GM23338 (cell line): ENCODE data around the gene PADI1. TPM values are rescaled to one million over a fixed set of nuclear protein-coding genes. Genes with fewer than 3 reads are reported as not detected.

Experiments
- ATAC-seq: fragments of 200-7000 bp; cut with Tn5 transposase; 3 replicates; pipeline ENCODE4 v1.9.1; 2020
- DNase-seq: peaks from one replicate; pipeline ENCODE4 v3.0.0-alpha.2; 2015; ENCODE audit warnings: low spot score
- H2AFZ ChIP-seq: fragments of 200-600 bp; sonication (generic); 2 replicates; pipeline ENCODE4 v1.8.0; 2016; ENCODE audit warnings: antibody characterized with exemption, mild to moderate bottlenecking, moderate library complexity
- H3F3A ChIP-seq: fragments of 200-600 bp; sonication (generic); replicated peaks from 2 replicates; pipeline ENCODE4 v1.8.0; 2017; ENCODE audit warnings: antibody characterized with exemption, mixed run types, low read depth
- H3K27ac ChIP-seq: fragments of 200-600 bp; sonication (generic); 2 replicates; pipeline ENCODE4 v1.6.1; 2016; ENCODE audit warnings: low read depth
- H3K27me3 ChIP-seq: fragments of 200-600 bp; sonication (generic); 2 replicates; pipeline ENCODE4 v1.8.0; 2016; ENCODE audit warnings: mild to moderate bottlenecking, mixed run types, moderate library complexity; ENCODE audit not compliant: insufficient read depth
- H3K36me3 ChIP-seq: fragments of 200-600 bp; sonication (generic); 2 replicates; pipeline ENCODE4 v1.8.0; 2016; ENCODE audit warnings: mild to moderate bottlenecking; ENCODE audit not compliant: insufficient read depth
- H3K4me1 ChIP-seq: fragments of 200-600 bp; sonication (generic); 2 replicates; pipeline ENCODE4 v1.8.0; 2016; ENCODE audit warnings: mild to moderate bottlenecking, moderate library complexity; ENCODE audit not compliant: insufficient read depth
- H3K4me2 ChIP-seq: fragments of 200-600 bp; sonication (generic); 2 replicates; pipeline ENCODE4 v1.7.1; 2017; ENCODE audit warnings: mixed run types
- H3K4me3 ChIP-seq: fragments of 200-600 bp; sonication (generic); 2 replicates; pipeline ENCODE4 v1.6.1; 2016; ENCODE audit warnings: mixed run types
- H3K79me2 ChIP-seq: fragments of 200-600 bp; sonication (generic); replicated peaks from 2 replicates; pipeline ENCODE4 v1.8.0; 2017; ENCODE audit warnings: mild to moderate bottlenecking; ENCODE audit not compliant: insufficient read depth
- H3K9me2 ChIP-seq: fragments of 200-600 bp; sonication (generic); 2 replicates; pipeline ENCODE4 v1.8.0; 2017; ENCODE audit not compliant: insufficient read depth
- H4K20me1 ChIP-seq: fragments of 200-600 bp; sonication (generic); replicated peaks from 2 replicates; pipeline ENCODE4 v1.8.0; 2017; ENCODE audit warnings: mild to moderate bottlenecking; ENCODE audit not compliant: insufficient read depth
- H3K27ac Mint-ChIP-seq: 2 replicates; pipeline ENCODE4 v1.8.0; 2020; ENCODE audit warnings: inconsistent platforms, mild to moderate bottlenecking, moderate library complexity, mixed read lengths
- H3K27me3 Mint-ChIP-seq: 3 replicates; pipeline ENCODE4 v1.8.0; 2022; ENCODE audit warnings: low read depth, mild to moderate bottlenecking, moderate library complexity, mixed read lengths, inconsistent platforms; ENCODE audit not compliant: insufficient read depth, poor library complexity
- H3K36me3 Mint-ChIP-seq: 3 replicates; pipeline ENCODE4 v1.8.0; 2021; ENCODE audit warnings: low read depth, mild to moderate bottlenecking, inconsistent platforms, moderate library complexity, mixed read lengths
- H3K4me1 Mint-ChIP-seq: 3 replicates; pipeline ENCODE4 v1.8.0; 2020; ENCODE audit warnings: mild to moderate bottlenecking, inconsistent platforms, mixed read lengths
- H3K4me3 Mint-ChIP-seq: 3 replicates; pipeline ENCODE4 v1.8.0; 2021; ENCODE audit warnings: moderate library complexity, mild to moderate bottlenecking, inconsistent platforms, mixed read lengths
- H3K9me3 Mint-ChIP-seq: 3 replicates; pipeline ENCODE4 v1.8.0; 2020; ENCODE audit warnings: moderate library complexity, mild to moderate bottlenecking, inconsistent platforms, mixed read lengths
- CREB1 ChIP-seq: fragments of 250-450 bp; sonication (Bioruptor Pico); IDR thresholded peaks from 2 replicates; pipeline ENCODE4 v1.5.0; 2020; ENCODE audit warnings: low read depth, mild to moderate bottlenecking, moderate library complexity
- ETS1 ChIP-seq: IDR thresholded peaks from 2 replicates; pipeline ENCODE4 v1.6.1; 2016; ENCODE audit warnings: antibody characterized with exemption
- EZH2 ChIP-seq: fragments of 200-600 bp; sonication (generic); IDR thresholded peaks from one replicate; pipeline ENCODE4 v1.8.0; 2017; ENCODE audit warnings: antibody characterized with exemption, mild to moderate bottlenecking, low read depth; ENCODE audit not compliant: unreplicated experiment
- EZH2phosphoT487 ChIP-seq: fragments of 200-600 bp; sonication (generic); IDR thresholded peaks from one replicate; pipeline ENCODE4 v1.8.1; 2018; ENCODE audit warnings: antibody characterized with exemption; ENCODE audit not compliant: unreplicated experiment
- JUNB ChIP-seq: IDR thresholded peaks from one replicate; pipeline ENCODE4 v1.6.1; 2016; ENCODE audit warnings: antibody characterized with exemption; ENCODE audit not compliant: unreplicated experiment
- NANOG ChIP-seq: IDR thresholded peaks from 2 replicates; pipeline ENCODE4 v1.6.1; 2016; ENCODE audit warnings: antibody characterized with exemption, borderline replicate concordance
- POLR2AphosphoS5 ChIP-seq: IDR thresholded peaks from 2 replicates; pipeline ENCODE4 v1.6.1; 2016; ENCODE audit warnings: antibody characterized with exemption, low read depth
- REST ChIP-seq: IDR thresholded peaks from one replicate; pipeline ENCODE4 v1.6.1; 2018; ENCODE audit warnings: antibody characterized with exemption; ENCODE audit not compliant: unreplicated experiment
- STAT1 ChIP-seq: IDR thresholded peaks from one replicate; pipeline ENCODE4 v1.6.1; 2016; ENCODE audit warnings: antibody characterized with exemption; ENCODE audit not compliant: unreplicated experiment
- ZNF114 ChIP-seq: fragments of 250-450 bp; sonication (Bioruptor Pico); IDR thresholded peaks from 2 replicates; pipeline ENCODE4 v1.5.0; 2020; ENCODE audit warnings: mild to moderate bottlenecking, moderate library complexity
- ZNF331 ChIP-seq: fragments of 250-450 bp; sonication (Bioruptor Pico); IDR thresholded peaks from 2 replicates; pipeline ENCODE4 v1.5.0; 2020; ENCODE audit warnings: low read depth, mild to moderate bottlenecking, moderate library complexity
- polyA plus RNA-seq: library from polyadenylated mRNA; unstranded; fragments of >200 nt; fragmentation: Nextera tagmentation; extraction: Ambion mirVana; gene quantifications from 2 replicates; pipeline ENCODE4 v1.2.1, GENCODE V29; 2016
- total RNA-seq: library from RNA; depleted of rRNA; stranded (reverse); fragments of >200 nt; shearing (Covaris generic); gene quantifications from 2 replicates; pipeline ENCODE4 v1.2.3, GENCODE V29; 2014
- TF ChIP-seq, protein P1 (sequence below), 2 experiments: fragments of 200-600 bp in 1 of 2; sonication (generic) in 1 of 2; conservative IDR thresholded peaks; 2 replicates each; pipeline versions ENCODE4 v1.5.1 to v1.6.1; 2016 to 2017; ENCODE audit warnings: antibody characterized with exemption in 2 of 2, low read depth in 2 of 2, mild to moderate bottlenecking in 2 of 2, moderate library complexity in 1 of 2
- TF ChIP-seq, protein P2 (sequence below): fragments of 250-450 bp; sonication (Bioruptor Pico); IDR thresholded peaks from 2 replicates; pipeline ENCODE4 v1.5.0; 2020; ENCODE audit warnings: mild to moderate bottlenecking, moderate library complexity

PADI1 gene
- total and polyA plus RNA-seq, 2 experiments from 2014 or later: 0.26 to 0.28 TPM

GRCh38 chr1:17243274-17243673 is 38.3 kb downstream of the PADI1 start:
- Histone ChIP-seq H2AFZ (no peak overlapping the region), H3K4me2 (no peak overlapping the region), H4K20me1 (no peaks in the 10 kb centered on the region), H3K27ac (no peak overlapping the region), H3F3A (no peaks in the 10 kb centered on the region), H3K79me2 (no peaks in the 10 kb centered on the region), H3K4me1 (peaks cover 5% of the 10 kb centered on the region; the same call in 1 of the 2 replicates), H3K4me3 (no peak overlapping the region), H3K36me3 (no peaks in the 10 kb centered on the region), H3K27me3 (no peaks in the 10 kb centered on the region), H3K9me2 (no peaks in the 10 kb centered on the region)
- Mint-ChIP-seq H3K4me1 (peaks cover 20% of the 10 kb centered on the region; the same call in 2 of the 3 replicates), H3K27ac (no peak overlapping the region), H3K9me3 (no peaks in the 10 kb centered on the region), H3K27me3 (peaks cover 15% of the 10 kb centered on the region), H3K36me3 (no peaks in the 10 kb centered on the region), H3K4me3 (no peak overlapping the region)
- ATAC-seq: no peak
- no peak for DNase-seq
- TF ChIP-seq NANOG (no peak), CREB1 (CRISPR knock-in tag) (no peak), ZNF114 (no peak), STAT1 (no peak), ZNF331 (no peak), ETS1 (no peak), REST (no peak), POLR2AphosphoS5 (no peak), EZH2 (no peak), EZH2phosphoT487 (no peak), JUNB (no peak)
- TF ChIP-seq, protein P1, sequence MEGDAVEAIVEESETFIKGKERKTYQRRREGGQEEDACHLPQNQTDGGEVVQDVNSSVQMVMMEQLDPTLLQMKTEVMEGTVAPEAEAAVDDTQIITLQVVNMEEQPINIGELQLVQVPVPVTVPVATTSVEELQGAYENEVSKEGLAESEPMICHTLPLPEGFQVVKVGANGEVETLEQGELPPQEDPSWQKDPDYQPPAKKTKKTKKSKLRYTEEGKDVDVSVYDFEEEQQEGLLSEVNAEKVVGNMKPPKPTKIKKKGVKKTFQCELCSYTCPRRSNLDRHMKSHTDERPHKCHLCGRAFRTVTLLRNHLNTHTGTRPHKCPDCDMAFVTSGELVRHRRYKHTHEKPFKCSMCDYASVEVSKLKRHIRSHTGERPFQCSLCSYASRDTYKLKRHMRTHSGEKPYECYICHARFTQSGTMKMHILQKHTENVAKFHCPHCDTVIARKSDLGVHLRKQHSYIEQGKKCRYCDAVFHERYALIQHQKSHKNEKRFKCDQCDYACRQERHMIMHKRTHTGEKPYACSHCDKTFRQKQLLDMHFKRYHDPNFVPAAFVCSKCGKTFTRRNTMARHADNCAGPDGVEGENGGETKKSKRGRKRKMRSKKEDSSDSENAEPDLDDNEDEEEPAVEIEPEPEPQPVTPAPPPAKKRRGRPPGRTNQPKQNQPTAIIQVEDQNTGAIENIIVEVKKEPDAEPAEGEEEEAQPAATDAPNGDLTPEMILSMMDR (conservative IDR thresholded peaks at IDR 0.05; ENCODE audit: low read depth in 2 of 2): no peak
- TF ChIP-seq, protein P2, sequence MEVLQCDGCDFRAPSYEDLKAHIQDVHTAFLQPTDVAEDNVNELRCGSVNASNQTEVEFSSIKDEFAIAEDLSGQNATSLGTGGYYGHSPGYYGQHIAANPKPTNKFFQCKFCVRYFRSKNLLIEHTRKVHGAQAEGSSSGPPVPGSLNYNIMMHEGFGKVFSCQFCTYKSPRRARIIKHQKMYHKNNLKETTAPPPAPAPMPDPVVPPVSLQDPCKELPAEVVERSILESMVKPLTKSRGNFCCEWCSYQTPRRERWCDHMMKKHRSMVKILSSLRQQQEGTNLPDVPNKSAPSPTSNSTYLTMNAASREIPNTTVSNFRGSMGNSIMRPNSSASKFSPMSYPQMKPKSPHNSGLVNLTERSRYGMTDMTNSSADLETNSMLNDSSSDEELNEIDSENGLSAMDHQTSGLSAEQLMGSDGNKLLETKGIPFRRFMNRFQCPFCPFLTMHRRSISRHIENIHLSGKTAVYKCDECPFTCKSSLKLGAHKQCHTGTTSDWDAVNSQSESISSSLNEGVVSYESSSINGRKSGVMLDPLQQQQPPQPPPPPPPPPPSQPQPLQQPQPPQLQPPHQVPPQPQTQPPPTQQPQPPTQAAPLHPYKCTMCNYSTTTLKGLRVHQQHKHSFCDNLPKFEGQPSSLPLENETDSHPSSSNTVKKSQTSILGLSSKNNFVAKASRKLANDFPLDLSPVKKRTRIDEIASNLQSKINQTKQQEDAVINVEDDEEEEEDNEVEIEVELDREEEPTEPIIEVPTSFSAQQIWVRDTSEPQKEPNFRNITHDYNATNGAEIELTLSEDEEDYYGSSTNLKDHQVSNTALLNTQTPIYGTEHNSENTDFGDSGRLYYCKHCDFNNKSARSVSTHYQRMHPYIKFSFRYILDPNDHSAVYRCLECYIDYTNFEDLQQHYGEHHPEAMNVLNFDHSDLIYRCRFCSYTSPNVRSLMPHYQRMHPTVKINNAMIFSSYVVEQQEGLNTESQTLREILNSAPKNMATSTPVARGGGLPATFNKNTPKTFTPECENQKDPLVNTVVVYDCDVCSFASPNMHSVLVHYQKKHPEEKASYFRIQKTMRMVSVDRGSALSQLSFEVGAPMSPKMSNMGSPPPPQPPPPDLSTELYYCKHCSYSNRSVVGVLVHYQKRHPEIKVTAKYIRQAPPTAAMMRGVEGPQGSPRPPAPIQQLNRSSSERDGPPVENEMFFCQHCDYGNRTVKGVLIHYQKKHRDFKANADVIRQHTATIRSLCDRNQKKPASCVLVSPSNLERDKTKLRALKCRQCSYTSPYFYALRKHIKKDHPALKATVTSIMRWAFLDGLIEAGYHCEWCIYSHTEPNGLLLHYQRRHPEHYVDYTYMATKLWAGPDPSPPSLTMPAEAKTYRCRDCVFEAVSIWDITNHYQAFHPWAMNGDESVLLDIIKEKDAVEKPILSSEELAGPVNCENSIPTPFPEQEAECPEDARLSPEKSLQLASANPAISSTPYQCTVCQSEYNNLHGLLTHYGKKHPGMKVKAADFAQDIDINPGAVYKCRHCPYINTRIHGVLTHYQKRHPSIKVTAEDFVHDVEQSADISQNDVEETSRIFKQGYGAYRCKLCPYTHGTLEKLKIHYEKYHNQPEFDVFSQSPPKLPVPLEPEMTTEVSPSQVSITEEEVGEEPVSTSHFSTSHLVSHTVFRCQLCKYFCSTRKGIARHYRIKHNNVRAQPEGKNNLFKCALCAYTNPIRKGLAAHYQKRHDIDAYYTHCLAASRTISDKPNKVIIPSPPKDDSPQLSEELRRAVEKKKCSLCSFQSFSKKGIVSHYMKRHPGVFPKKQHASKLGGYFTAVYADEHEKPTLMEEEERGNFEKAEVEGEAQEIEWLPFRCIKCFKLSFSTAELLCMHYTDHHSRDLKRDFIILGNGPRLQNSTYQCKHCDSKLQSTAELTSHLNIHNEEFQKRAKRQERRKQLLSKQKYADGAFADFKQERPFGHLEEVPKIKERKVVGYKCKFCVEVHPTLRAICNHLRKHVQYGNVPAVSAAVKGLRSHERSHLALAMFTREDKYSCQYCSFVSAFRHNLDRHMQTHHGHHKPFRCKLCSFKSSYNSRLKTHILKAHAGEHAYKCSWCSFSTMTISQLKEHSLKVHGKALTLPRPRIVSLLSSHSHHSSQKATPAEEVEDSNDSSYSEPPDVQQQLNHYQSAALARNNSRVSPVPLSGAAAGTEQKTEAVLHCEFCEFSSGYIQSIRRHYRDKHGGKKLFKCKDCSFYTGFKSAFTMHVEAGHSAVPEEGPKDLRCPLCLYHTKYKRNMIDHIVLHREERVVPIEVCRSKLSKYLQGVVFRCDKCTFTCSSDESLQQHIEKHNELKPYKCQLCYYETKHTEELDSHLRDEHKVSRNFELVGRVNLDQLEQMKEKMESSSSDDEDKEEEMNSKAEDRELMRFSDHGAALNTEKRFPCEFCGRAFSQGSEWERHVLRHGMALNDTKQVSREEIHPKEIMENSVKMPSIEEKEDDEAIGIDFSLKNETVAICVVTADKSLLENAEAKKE (CRISPR knock-in tag): no peak
